Astrocyte of the spinal cord (primary cell): ENCODE results near the gene TCF7.
"Not testable (repeated sequence)": the region's sequence is repeated elsewhere in the genome, so short reads cannot be mapped to it uniquely, and the experiment has no call there.

Experiments
- DNase-seq: peaks from one replicate; pipeline ENCODE4 v3.0.0; 2011; ENCODE audit warnings: low read depth, low spot score
- H3K4me3 ChIP-seq: 2 replicates; pipeline ENCODE4 v1.5.1; 2011; ENCODE audit warnings: low read depth, mild to moderate bottlenecking, low read length, moderate library complexity
- in situ Hi-C: cut with HindIII; loops from 2 replicates; pipeline ENCODE4 v1.10.0; 2017; ENCODE audit warnings: low sequenced_read_pairs
- TF ChIP-seq, protein P1 (sequence below): IDR thresholded peaks from 2 replicates; pipeline ENCODE4 v1.5.1; 2012; ENCODE audit warnings: low read depth, mild to moderate bottlenecking, low read length, inconsistent platforms

Gene TCF7

DNA sequence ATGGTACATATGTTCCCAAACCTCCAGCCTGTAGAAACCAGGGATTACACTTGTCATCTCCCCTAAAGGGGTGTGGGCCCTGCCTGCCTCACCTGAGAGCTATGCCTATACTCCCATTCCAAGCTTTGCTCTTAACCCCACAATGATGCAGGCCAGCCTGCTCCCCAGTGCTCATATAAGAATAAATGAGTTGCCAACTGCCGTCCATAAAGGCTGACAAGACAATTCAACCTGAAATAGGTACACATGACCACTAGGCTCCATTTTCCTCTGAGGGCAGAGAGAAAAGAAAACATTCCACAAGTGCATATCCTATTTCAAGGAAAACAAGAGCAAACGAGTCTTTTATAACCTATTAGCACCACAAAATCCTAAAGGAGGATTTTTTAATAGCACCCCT lies 33.8 kb downstream of the TCF7 start:
- no peak overlapping the region for H3K4me3 ChIP-seq

GRCh38 chr5:134148986-134149539 lies 34.6 kb downstream of the TCF7 start:
- TF ChIP-seq, protein P1, sequence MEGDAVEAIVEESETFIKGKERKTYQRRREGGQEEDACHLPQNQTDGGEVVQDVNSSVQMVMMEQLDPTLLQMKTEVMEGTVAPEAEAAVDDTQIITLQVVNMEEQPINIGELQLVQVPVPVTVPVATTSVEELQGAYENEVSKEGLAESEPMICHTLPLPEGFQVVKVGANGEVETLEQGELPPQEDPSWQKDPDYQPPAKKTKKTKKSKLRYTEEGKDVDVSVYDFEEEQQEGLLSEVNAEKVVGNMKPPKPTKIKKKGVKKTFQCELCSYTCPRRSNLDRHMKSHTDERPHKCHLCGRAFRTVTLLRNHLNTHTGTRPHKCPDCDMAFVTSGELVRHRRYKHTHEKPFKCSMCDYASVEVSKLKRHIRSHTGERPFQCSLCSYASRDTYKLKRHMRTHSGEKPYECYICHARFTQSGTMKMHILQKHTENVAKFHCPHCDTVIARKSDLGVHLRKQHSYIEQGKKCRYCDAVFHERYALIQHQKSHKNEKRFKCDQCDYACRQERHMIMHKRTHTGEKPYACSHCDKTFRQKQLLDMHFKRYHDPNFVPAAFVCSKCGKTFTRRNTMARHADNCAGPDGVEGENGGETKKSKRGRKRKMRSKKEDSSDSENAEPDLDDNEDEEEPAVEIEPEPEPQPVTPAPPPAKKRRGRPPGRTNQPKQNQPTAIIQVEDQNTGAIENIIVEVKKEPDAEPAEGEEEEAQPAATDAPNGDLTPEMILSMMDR: no peak
- DNase-seq: no peak
- H3K4me3 ChIP-seq: no peak overlapping the region
- in situ Hi-C loops: no loop called here

More for the DNA sequence above, 33.8 kb downstream of the TCF7 start:
- no peak for DNase-seq
- TF ChIP-seq, protein P1: no peak
- in situ Hi-C loops: no loop called here

DNA sequence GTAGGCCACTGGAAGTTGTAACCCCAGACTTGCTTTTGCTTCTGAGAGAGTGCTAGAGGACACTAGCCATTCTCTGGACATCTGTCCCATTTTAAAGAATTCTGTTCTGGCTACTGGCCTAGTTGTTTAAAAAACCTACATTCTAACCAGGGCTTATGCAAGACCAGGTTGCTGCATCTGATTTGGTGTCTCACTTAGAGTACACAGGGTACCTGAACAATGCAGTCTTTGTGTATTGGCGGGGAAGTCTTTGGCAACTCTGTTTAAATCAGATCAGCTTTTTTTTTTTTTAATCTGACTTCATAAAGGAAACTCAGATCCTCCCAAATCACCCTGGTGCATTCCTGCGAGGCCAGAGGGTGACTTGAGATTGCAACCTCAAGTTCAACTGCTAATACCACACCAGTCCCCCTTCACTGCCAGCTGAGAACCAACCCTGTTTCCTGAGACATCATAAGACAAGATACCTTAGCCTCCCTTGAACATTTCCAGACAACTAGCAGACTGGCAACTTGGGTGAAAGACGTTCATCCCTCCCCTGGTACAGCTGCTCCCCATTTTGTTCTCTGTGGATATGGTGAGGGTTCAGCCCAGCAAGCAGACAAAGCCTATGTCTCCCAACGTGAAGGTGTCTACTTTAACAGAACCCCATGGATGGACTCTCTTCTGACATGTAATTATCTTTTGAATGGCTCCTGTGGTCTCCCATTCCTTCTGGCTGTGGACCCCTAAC lies 35.3 kb downstream of the TCF7 start:
- in situ Hi-C loops: no loop called here
- no peak overlapping the region for H3K4me3 ChIP-seq
- TF ChIP-seq, protein P1: no peak
- DNase-seq: no peak

GRCh38 chr5:134151723-134152122 lies 37.2 kb downstream of the TCF7 start:
- no peak overlapping the region for H3K4me3 ChIP-seq
- TF ChIP-seq, protein P1: no peak
- in situ Hi-C loops: no loop called here
- no peak for DNase-seq

DNA sequence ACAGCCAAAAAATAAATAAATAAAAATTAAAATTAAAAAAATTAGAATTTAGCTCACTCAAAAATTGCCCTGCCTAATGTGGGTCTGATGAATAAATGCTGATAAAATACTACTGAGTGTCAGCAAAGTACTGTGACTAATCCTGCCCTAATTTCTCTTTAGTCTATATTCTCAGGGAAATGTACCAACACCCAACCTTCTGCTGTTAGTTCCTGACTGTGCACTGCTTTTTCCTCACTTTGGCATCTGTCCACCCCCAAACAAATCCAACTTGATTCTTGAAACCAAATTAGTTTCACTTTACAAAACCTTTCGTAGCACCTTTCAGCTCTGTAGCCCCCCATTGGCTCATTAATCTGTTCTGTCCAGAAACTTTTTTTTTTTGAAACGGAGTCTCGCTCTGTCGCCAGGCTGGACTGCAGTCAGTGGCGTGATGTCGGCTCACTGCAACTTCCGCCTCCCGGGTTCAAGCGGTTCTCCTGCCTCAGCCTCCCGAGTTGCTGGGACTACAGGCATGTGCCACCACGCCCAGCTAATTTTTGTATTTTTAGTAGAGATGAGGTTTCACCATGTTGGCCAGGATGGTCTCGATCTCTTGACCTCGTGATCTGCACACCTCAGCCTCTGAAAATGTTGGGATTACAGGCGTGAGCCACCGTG lies 37.8 kb downstream of the TCF7 start:
- H3K4me3 ChIP-seq, DNase-seq, in situ Hi-C loops: not testable (repeated sequence)

DNA sequence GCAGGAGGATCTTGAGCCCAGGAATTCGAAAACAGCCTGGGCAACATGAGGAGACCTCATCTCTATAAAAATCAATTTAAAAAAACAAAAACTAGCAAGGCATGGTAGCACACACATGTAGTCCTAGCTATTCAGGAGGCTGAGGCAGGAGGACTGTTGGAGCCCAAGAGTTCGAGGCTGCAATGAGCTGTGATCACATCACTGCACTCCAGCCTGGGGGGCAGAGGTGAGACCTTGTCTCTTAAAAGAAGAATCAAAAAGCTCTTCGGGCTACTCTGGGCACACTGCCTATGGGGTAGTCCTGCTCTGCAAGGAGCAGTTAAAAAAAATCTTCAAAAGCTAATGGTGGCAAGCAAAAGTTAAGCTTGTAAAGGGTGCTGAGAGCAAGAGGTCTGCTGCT lies 38.8 kb downstream of the TCF7 start:
- in situ Hi-C loops: no loop called here
- no peak overlapping the region for H3K4me3 ChIP-seq
- no peak for DNase-seq
- TF ChIP-seq, protein P1: no peak

DNA sequence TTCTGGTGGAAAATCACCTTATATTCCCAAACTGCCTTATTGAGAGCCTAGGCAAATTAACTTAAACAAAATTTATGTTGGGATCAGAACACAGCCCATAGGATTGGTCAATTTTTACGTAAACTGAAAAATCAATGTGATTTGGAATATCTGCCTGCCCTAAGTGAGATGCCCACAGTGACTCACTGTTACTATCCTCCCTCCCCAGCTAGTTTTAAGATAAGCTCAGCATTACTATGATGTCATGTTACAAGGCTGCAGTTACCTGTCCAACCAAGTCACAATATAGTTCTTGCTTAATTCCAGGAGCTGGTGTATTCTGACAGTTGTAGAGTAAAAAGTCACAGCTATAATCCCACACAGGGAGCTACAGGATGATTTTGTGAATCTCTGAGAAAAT lies 39.2 kb downstream of the TCF7 start:
- TF ChIP-seq, protein P1: no peak
- in situ Hi-C loops: no loop called here
- no peak overlapping the region for H3K4me3 ChIP-seq
- DNase-seq: no peak
